Hepatocyte (in vitro differentiated cells): Measurements from ENCODE around the gene GRIN2D.

Source experiments
- EZH2 ChIP-seq: fragments of 200-600 bp; sonication (generic); IDR thresholded peaks from 2 replicates; pipeline ENCODE4 v1.6.1; 2016; ENCODE audit warnings: antibody characterized with exemption, mild to moderate bottlenecking, borderline replicate concordance
- EZH2phosphoT487 ChIP-seq: fragments of 200-600 bp; sonication (generic); IDR thresholded peaks from one replicate; pipeline ENCODE4 v1.6.1; 2018; ENCODE audit warnings: antibody characterized with exemption, mild to moderate bottlenecking, low read depth, moderate library complexity; ENCODE audit not compliant: unreplicated experiment, severe bottlenecking
- TF ChIP-seq, protein P1 (sequence below): fragments of 200-600 bp; sonication (generic); IDR thresholded peaks from 2 replicates; pipeline ENCODE4 v1.5.1; 2016; ENCODE audit warnings: antibody characterized with exemption, mild to moderate bottlenecking; ENCODE audit not compliant: poor library complexity

DNA sequence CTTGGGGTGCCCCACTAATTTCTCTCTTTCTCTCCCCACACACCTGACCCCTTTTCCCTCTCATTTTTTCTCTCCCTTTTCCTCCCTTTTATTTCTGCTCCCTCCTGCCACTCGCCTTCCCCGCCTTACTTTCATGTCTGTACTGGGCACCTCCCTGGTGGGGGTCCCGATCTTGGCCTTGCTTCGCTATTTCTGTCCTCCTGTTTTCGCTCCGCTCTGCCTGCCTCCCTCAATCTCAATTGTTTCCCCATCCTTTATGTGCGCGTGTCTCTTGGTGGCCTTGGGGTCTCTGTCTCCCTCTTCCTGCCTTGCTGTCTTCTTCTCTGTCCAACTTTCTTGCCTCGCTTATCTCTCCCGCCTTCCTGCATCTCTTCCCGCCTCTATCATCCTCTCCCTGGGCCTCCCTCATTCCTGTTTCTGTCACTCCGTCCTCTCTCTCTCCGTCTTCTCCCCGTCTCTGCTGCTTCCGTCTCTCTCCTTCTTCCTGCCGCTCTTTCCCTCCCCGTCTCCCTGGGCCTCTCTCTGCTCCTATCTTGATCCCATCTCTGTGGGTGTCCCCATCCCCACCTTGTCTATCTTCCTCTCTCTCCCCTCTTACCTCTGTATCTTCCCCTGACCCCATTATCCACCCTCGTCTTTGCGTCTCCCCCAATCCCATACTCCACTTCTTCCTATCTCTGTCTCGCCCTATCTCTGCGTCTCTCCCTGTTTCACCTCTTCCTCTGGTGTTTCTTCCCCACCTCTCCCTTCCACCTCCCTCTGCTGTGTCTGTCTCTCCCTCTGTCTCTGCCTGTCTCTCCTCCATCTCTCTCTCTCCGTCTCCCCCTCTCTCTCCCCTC lies 4.0 kb downstream of the GRIN2D start:
- TF ChIP-seq EZH2 (no peak), EZH2phosphoT487 (no peak)
- TF ChIP-seq, protein P1, sequence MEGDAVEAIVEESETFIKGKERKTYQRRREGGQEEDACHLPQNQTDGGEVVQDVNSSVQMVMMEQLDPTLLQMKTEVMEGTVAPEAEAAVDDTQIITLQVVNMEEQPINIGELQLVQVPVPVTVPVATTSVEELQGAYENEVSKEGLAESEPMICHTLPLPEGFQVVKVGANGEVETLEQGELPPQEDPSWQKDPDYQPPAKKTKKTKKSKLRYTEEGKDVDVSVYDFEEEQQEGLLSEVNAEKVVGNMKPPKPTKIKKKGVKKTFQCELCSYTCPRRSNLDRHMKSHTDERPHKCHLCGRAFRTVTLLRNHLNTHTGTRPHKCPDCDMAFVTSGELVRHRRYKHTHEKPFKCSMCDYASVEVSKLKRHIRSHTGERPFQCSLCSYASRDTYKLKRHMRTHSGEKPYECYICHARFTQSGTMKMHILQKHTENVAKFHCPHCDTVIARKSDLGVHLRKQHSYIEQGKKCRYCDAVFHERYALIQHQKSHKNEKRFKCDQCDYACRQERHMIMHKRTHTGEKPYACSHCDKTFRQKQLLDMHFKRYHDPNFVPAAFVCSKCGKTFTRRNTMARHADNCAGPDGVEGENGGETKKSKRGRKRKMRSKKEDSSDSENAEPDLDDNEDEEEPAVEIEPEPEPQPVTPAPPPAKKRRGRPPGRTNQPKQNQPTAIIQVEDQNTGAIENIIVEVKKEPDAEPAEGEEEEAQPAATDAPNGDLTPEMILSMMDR, result no peak
